ENCODE measurements around the gene RASL11B. TPM values are rescaled to one million over a fixed set of nuclear protein-coding genes. Genes with fewer than 3 reads are reported as not detected.

RASL11B gene
- total RNA-seq = under 1 TPM; 0.19 to 0.23 TPM

GRCh38 chr4:52861879-52862616, at the start of gene RASL11B:
Gene RASL11B (plus strand): TSS chr4:52862317. CDS start chr4:52862508, 191 bp downstream.

Other genes starting within 250 kb of the RASL11B start
- gene USP46, start 203.0 kb upstream of the RASL11B start, total RNA-seq = 1 to 10 TPM; 6.1 to 6.8 TPM
- gene ERVMER34-1, start 110.9 kb upstream of the RASL11B start, total RNA-seq = not detected